ENCODE measurements around the gene NELL1. TPM values are rescaled to one million over a fixed set of nuclear protein-coding genes. Genes with fewer than 3 reads are reported as not detected.

NELL1 gene
- polyA plus RNA-seq, 2 of the 4 experiments (the other 2 are of a cell fraction), result not detected

GRCh38 chr11:20715931-20716330, 46.5 kb downstream of the NELL1 start:
- CTCF ChIA-PET, result no interaction called here
- ATAC-seq (no peak), DNase-seq (ENCODE audit: low read depth in 1 of 2, low spot score in 1 of 2) (no peak)

DNA sequence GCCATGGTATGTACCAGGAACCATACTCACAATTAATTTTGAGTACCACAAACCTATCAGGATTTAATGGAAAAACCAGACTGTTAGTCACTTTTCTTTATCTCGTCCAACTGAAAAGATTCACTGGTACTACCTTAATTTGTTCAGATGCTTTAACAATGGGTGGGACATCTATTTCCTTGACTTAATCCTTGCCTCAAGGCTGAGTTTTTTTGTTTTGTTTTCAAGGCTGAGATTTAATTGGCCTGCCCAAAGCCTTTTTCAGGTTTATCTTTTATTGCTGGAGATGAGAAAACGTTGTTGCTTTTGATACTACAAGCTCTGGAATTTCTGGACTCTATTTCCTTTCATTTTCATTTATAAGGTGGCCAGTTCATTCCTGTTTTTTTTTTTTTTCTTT, 50.4 kb downstream of the NELL1 start:
- no peak for FAIRE-seq
- CTCF ChIA-PET, result interaction anchor here (0.8 kb wide), 1 partner anchor 294 kb away, joined by 3 read pairs; no protein-coding TSS in a partner anchor

More at GRCh38 chr11:20715931-20716330, 46.5 kb downstream of the NELL1 start:
- H3K27ac ChIP-seq, result no peak overlapping the region
- H3K4me1 ChIP-seq, result no peaks in the 10 kb centered on the region
- H3K4me2 ChIP-seq, result no peak overlapping the region
- no peaks in the 10 kb centered on the region for H3K9me3 ChIP-seq
- no peak overlapping the region for H3K4me3 ChIP-seq
- 2% methylated on average over 3 of the region's 3 CpGs for WGBS (ENCODE audit: missing lambda C conversion rate)
- TF ChIP-seq BHLHE40 (IDR thresholded peaks at IDR 0.05; ENCODE audit: low read depth, low read length) (no peak), ESRRA (IDR thresholded peaks at IDR 0.05; ENCODE audit: borderline replicate concordance, low read length) (no peak), MAZ (IDR thresholded peaks at IDR 0.05; ENCODE audit: borderline replicate concordance, low read depth, low read length) (no peak), EP300 (IDR thresholded peaks at IDR 0.05) (no peak), EHMT2 (IDR thresholded peaks at IDR 0.05; ENCODE audit: low read depth) (no peak), ZC3H11A (IDR thresholded peaks at IDR 0.05) (no peak), FOSB (CRISPR knock-in tag; IDR thresholded peaks at IDR 0.05) (no peak), EHF (CRISPR knock-in tag; IDR thresholded peaks at IDR 0.05) (no peak), JUNB (IDR thresholded peaks at IDR 0.05) (no peak), HEYL (CRISPR knock-in tag; IDR thresholded peaks at IDR 0.05) (no peak), CHD4 (IDR thresholded peaks at IDR 0.05; ENCODE audit: borderline replicate concordance) (no peak), NR3C1 (IDR thresholded peaks at IDR 0.05) (no peak), HOXA7 (CRISPR knock-in tag; IDR thresholded peaks at IDR 0.05) (no peak), NPAS2 (CRISPR knock-in tag; IDR thresholded peaks at IDR 0.05; ENCODE audit: borderline replicate concordance) (no peak), FOXS1 (CRISPR knock-in tag; IDR thresholded peaks at IDR 0.05) (no peak), RAD21 (conservative IDR thresholded peaks at IDR 0.05 in 1 of 2, IDR thresholded peaks at IDR 0.05 in 1 of 2) (no peak), JUN (IDR thresholded peaks at IDR 0.05) (no peak)
- TF ChIP-seq, protein P1, sequence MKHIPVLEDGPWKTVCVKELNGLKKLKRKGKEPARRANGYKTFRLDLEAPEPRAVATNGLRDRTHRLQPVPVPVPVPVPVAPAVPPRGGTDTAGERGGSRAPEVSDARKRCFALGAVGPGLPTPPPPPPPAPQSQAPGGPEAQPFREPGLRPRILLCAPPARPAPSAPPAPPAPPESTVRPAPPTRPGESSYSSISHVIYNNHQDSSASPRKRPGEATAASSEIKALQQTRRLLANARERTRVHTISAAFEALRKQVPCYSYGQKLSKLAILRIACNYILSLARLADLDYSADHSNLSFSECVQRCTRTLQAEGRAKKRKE (CRISPR knock-in tag; IDR thresholded peaks at IDR 0.05; ENCODE audit: low read depth), result no peak
- TF ChIP-seq, protein P2, sequence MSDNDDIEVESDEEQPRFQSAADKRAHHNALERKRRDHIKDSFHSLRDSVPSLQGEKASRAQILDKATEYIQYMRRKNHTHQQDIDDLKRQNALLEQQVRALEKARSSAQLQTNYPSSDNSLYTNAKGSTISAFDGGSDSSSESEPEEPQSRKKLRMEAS (IDR thresholded peaks at IDR 0.05), result no peak
- POLR2A ChIA-PET, result no interaction called here
- no peak for FAIRE-seq

More for the DNA sequence above, 50.4 kb downstream of the NELL1 start:
- Histone ChIP-seq H3K9me3 (no peaks in the 10 kb centered on the region), H3K4me2 (no peak overlapping the region), H3K4me1 (no peaks in the 10 kb centered on the region), H3K4me3 (no peak overlapping the region), H3K27ac (no peak overlapping the region)
- DNase-seq (ENCODE audit: low read depth in 1 of 2, low spot score in 1 of 2) (no peak), ATAC-seq (no peak)
- no peak for TF ChIP-seq ZC3H11A (IDR thresholded peaks at IDR 0.05)
- TF ChIP-seq, protein P3, sequence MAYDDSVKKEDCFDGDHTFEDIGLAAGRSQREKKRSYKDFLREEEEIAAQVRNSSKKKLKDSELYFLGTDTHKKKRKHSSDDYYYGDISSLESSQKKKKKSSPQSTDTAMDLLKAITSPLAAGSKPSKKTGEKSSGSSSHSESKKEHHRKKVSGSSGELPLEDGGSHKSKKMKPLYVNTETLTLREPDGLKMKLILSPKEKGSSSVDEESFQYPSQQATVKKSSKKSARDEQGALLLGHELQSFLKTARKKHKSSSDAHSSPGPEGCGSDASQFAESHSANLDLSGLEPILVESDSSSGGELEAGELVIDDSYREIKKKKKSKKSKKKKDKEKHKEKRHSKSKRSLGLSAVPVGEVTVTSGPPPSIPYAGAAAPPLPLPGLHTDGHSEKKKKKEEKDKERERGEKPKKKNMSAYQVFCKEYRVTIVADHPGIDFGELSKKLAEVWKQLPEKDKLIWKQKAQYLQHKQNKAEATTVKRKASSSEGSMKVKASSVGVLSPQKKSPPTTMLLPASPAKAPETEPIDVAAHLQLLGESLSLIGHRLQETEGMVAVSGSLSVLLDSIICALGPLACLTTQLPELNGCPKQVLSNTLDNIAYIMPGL (CRISPR knock-in tag; IDR thresholded peaks at IDR 0.05; ENCODE audit: borderline replicate concordance), result no peak
- TF ChIP-seq RARB (CRISPR knock-in tag; IDR thresholded peaks at IDR 0.05), result no peak
- TF ChIP-seq HDAC2 (IDR thresholded peaks at IDR 0.05), result no peak
- TF ChIP-seq CHD2 (IDR thresholded peaks at IDR 0.05; ENCODE audit: low read length, partially characterized antibody), result no peak
- TF ChIP-seq CBX2 (IDR thresholded peaks at IDR 0.05; ENCODE audit: borderline replicate concordance, low read depth), result no peak
- TF ChIP-seq NFE2L2 (conservative IDR thresholded peaks at IDR 0.05; ENCODE audit: low read length), result no peak
- TF ChIP-seq, protein P4, sequence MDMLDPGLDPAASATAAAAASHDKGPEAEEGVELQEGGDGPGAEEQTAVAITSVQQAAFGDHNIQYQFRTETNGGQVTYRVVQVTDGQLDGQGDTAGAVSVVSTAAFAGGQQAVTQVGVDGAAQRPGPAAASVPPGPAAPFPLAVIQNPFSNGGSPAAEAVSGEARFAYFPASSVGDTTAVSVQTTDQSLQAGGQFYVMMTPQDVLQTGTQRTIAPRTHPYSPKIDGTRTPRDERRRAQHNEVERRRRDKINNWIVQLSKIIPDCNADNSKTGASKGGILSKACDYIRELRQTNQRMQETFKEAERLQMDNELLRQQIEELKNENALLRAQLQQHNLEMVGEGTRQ (IDR thresholded peaks at IDR 0.05), result no peak
- TF ChIP-seq, protein P2 (IDR thresholded peaks at IDR 0.05), result no peak
- no peak for TF ChIP-seq BCL3 (IDR thresholded peaks at IDR 0.05)
- TF ChIP-seq EP300 (IDR thresholded peaks at IDR 0.05), result no peak
- no peak for TF ChIP-seq JUNB (IDR thresholded peaks at IDR 0.05)
- TF ChIP-seq KDM1A (IDR thresholded peaks at IDR 0.05; ENCODE audit: low read depth), result no peak
- no peak for TF ChIP-seq CTCF (IDR thresholded peaks at IDR 0.05)
- POLR2A ChIA-PET, result no interaction called here
- 4% methylated on average over 2 of the region's 2 CpGs for WGBS (ENCODE audit: missing lambda C conversion rate)

Data from A549 (cell line).